Measurements from ENCODE around the gene MAN2A2. TPM values are rescaled to one million over a fixed set of nuclear protein-coding genes. Genes with fewer than 3 reads are reported as not detected.

MAN2A2 gene
- total RNA-seq, 1 donor from 2014 or later: 104 TPM

GRCh38 chr15:90959028-90959595 lies 56.0 kb downstream of the MAN2A2 start:
- no peak for DNase-seq (ENCODE audit: low spot score)

GRCh38 chr15:90959894-90960293 lies 56.8 kb downstream of the MAN2A2 start:
- no peak for DNase-seq (ENCODE audit: low spot score)

DNA sequence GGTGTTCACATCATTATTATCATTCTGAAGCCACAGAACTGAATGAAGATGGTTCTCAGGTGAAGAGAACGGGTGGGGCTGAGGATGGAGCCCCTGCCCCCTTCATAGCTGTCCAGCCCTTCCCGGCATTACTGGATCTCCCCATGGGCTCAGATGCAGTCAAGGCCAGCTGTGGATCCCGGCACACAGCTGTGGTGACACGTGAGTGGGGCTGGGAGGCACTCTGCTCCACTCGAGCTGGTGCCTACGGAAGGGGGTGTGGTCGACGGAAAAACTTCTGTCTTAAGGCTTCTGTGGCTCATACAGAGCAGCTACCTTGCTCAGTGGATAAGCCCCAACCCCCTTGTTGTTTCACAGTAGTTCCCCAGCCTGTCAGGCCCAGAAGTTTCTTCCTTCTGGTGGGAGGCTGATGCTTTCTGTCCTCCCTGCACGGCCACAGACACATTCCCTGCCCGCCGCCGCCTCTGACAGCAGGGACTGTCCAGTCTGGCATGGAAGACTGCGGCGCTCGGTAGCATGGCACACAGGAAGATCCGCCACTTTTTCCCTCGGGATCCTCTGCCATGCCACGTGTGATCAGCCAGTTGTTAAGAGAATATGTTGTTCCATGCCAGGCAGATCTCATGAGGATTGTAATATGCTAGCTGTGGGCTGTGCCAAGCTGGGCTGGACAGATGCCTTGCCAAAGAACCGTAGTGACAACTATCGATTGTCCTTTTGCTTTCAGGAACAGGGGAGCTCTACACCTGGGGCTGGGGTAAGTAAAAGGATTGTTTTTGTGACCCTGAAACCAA lies 57.4 kb downstream of the MAN2A2 start:
- no peak for DNase-seq (ENCODE audit: low spot score)

DNA sequence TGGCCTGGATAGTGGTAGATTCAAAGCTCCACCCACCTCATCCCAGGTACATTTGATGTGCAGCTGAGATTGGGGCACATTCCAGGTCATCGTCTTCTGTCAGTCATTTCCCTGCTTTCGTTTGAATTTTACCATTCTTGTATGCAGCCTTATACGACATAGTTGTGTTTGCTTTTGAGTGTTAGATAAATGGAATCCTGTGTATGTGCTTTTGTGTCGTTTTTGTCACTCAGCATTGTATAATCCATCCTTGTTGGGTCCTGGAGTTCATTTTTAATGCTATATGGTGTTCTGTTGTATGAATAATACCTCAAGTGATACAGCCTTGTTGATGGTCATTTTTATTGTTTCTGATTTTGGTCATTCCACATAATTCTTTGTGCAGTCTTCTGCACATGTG lies 58.9 kb downstream of the MAN2A2 start:
- DNase-seq (ENCODE audit: low spot score): no peak

GRCh38 chr15:90966262-90966661 lies 63.2 kb downstream of the MAN2A2 start:
- no peak for DNase-seq (ENCODE audit: low spot score)

DNA sequence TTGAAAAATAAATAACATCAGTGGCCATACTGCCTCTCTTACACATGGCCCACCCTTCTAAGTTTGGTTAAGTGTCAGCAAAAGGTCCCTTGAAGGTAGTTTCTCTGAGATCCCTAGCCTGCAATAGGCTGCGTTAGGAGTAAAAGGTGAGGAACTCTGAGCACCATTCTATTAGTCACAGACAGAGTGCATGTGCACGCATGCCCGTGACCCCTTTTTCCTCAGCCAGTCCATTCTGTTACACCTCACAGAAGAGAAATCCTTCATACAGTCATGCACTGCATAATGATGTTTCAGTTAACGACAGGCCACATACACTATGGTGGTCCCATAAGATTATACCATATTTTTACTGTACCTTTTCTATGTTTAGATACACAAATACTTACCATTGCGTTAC lies 64.1 kb downstream of the MAN2A2 start:
- no peak for DNase-seq (ENCODE audit: low spot score)

- DNase-seq (ENCODE audit: low spot score): no peak
Measured at GRCh38 chr15:90968434-90968833, 65.3 kb downstream of the MAN2A2 start.

GRCh38 chr15:90970274-90970673 lies 67.2 kb downstream of the MAN2A2 start:
- DNase-seq (ENCODE audit: low spot score): no peak

DNA sequence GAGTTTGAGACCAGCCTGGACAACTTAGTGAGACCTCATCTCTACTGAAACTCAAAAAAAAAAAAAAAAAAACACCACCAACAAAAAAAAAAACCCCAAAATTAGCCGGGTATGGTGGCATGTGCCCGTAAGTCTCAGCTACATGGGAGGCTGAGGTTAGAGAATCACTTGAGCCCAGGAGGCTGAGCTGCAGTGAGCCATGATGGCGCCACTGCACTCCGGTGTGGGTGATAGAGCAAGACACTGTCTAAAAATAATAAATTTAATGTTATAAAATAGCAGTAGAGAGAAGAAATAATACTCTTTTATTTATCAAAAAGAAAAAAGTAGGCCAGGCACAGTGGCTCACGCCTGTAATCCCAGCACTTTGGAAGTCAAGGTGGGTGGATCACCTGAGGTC lies 69.0 kb downstream of the MAN2A2 start:
- no peak for DNase-seq (ENCODE audit: low spot score)

Other genes with a start within 250 kb of the MAN2A2 start
- 1.8 TPM for gene BLM, start 186.0 kb upstream of the MAN2A2 start, total RNA-seq
- 99.8 TPM for gene FURIN, start 34.7 kb upstream of the MAN2A2 start, total RNA-seq
- 68.4 TPM for gene FES, start 18.8 kb upstream of the MAN2A2 start, total RNA-seq
- 17.1 TPM for gene HDDC3, start 29.2 kb downstream of the MAN2A2 start, total RNA-seq
- 52.9 TPM for gene UNC45A, start 32.0 kb downstream of the MAN2A2 start, total RNA-seq
- gene RCCD1, start 51.6 kb downstream of the MAN2A2 start, total RNA-seq: 8.3 TPM
- 3.8 TPM for gene PRC1, start 91.2 kb downstream of the MAN2A2 start, total RNA-seq
- gene VPS33B, start 119.3 kb downstream of the MAN2A2 start, total RNA-seq: 13.4 TPM
- 8.1 TPM for gene SV2B, start 197.0 kb downstream of the MAN2A2 start, total RNA-seq